Keratinocyte (primary cell): ENCODE results near the gene CCL2.

Experiments used
- CTCF ChIP-seq, 3 experiments: IDR thresholded peaks in 1 of 3; conservative IDR thresholded peaks in 1 of 3; optimal IDR thresholded peaks in 1 of 3; 2 replicates in 2 of 3; 3 replicates in 1 of 3; pipeline versions ENCODE3 to v1.5.1; 2011; ENCODE audit warnings: low read length in 3 of 3, mild to moderate bottlenecking in 3 of 3, moderate library complexity in 2 of 3, control low read depth in 1 of 3, inconsistent platforms in 1 of 3; ENCODE audit not compliant: insufficient read depth in 2 of 3; ENCODE audit errors: extremely low read depth in 1 of 3
- EZH2 ChIP-seq: IDR thresholded peaks from one replicate; pipeline ENCODE4 v1.6.1; 2012; ENCODE audit warnings: inconsistent platforms, mild to moderate bottlenecking, low read length, moderate library complexity

GRCh38 chr17:34249478-34249877 lies 5.6 kb upstream of the CCL2 start:
- TF ChIP-seq CTCF (optimal IDR thresholded peaks at IDR 0.05 in 1 of 3, IDR thresholded peaks at IDR 0.05 in 1 of 3, conservative IDR thresholded peaks at IDR 0.05 in 1 of 3; ENCODE audit: extremely low read depth in 1 of 3, insufficient read depth in 2 of 3, low read length in 3 of 3) (no peak), EZH2 (no peak)
